Coronary artery (tissue), 2 donors: ENCODE results near the gene LRRC75A.

ENCODE experiments used
- DNase-seq: peaks from one replicate; pipeline ENCODE4 v3.0.0-alpha.2; 2017; ENCODE audit warnings: low spot score
- H3K27ac ChIP-seq, 2 donors: fragments of 200-600 bp; sonication (generic); one replicate each; pipeline ENCODE4 v1.5.1; 2016 to 2019
- H3K4me3 ChIP-seq: fragments of 200-600 bp; sonication (generic); 2 replicates; pipeline ENCODE4 v1.5.1; 2016; ENCODE audit warnings: mild to moderate bottlenecking, moderate library complexity
- TF ChIP-seq, protein P1 (sequence below): fragments of 200-600 bp; sonication (generic); IDR thresholded peaks from one replicate; pipeline ENCODE4 v1.5.1; 2019; ENCODE audit warnings: antibody characterized with exemption

Gene LRRC75A

DNA sequence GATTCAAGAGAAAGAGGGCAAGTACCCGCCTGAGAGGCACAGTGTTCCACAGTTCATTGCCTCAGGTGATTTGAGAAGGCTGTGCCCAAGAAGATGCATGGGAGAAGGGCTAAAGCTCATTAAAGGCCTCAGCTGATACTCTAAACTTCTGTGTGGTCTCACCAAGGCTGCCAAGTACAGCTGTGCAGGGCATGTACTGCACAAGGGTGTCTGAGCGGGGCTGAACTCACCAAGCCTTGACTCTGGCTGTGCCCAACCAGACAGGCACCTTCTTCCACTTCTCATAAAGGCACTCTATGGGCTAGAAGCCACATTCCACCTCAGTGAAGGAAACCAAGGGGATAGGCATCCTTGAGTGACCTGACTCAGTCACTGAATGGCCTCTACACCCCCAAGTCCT is 12.7 kb downstream of the LRRC75A start:
- no peak for DNase-seq
- Histone ChIP-seq H3K27ac (peak overlapping the region in 1 of 2 donors; percentile 56), H3K4me3 (no peak overlapping the region)
- TF ChIP-seq, protein P1, sequence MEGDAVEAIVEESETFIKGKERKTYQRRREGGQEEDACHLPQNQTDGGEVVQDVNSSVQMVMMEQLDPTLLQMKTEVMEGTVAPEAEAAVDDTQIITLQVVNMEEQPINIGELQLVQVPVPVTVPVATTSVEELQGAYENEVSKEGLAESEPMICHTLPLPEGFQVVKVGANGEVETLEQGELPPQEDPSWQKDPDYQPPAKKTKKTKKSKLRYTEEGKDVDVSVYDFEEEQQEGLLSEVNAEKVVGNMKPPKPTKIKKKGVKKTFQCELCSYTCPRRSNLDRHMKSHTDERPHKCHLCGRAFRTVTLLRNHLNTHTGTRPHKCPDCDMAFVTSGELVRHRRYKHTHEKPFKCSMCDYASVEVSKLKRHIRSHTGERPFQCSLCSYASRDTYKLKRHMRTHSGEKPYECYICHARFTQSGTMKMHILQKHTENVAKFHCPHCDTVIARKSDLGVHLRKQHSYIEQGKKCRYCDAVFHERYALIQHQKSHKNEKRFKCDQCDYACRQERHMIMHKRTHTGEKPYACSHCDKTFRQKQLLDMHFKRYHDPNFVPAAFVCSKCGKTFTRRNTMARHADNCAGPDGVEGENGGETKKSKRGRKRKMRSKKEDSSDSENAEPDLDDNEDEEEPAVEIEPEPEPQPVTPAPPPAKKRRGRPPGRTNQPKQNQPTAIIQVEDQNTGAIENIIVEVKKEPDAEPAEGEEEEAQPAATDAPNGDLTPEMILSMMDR = no peak

DNA sequence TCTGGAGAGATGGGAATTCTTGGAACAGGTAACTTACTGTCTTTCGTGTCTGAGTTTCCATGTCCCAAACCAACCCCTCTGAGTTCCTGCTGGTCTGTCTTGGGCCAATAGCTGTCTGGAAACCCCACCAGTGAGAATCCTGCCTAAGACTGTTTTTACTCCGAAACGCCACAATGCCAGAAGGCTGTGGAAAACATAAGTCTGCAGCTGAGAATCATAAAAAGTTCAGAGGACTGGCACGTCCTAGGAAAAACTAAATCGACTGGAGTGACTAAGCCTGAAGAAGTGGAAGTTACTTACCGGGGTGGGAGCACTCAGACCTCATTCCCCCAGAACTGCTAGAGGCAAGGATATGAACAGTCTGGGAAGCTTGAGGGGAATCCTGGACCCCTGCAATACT is 13.3 kb downstream of the LRRC75A start:
- TF ChIP-seq, protein P1 = no peak
- H3K27ac ChIP-seq = peak overlapping the region in 1 of 2 donors; percentile 56

DNA sequence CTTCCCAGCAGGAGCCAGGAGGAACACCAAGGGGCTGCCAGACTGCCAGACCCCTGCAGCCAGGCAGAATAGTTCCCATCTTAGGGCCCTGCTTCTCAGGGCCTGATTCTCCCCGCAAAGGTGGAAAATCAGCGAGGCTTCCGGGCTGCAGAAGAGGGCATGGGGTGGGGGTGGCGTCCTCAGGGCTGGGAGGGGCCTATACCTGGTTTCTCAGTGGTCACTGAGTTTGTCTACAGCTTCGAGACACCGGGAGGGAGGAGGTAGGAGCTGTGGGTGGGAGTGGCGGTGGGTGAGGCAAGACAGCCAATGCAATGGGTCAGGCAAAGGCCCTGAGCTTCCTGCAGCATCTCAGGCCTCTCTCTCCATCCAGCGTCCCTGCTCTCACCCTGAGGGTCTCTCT is 14.3 kb downstream of the LRRC75A start:
- TF ChIP-seq, protein P1 = no peak
- H3K27ac ChIP-seq = peak overlapping the region; percentile 17 to 86
- no peak for DNase-seq

More for the DNA sequence above, 13.3 kb downstream of the LRRC75A start:
- no peak for DNase-seq
- H3K4me3 ChIP-seq = no peak overlapping the region

DNA sequence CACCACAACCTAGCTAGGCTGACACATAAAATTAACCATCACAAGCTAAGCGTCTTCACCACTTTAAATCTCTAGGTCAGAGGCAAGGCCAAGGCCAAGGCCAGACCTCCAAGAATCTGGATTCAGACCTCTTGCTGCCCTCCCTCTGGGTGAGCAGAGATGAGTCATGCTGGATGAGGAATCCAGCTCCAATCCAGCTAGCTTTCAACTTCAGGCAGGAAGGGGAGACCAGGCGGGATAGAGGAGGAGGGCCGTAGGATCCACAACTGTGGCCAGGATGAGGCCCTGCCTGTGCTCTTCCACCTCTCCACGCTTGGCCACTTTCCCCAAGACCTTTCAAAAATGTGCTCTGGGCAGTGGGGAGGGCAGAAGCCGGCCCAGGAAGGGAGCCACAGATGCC is 14.7 kb downstream of the LRRC75A start:
- TF ChIP-seq, protein P1 = no peak
- DNase-seq = no peak
- Histone ChIP-seq H3K4me3 (peak overlapping the region; percentile 25), H3K27ac (peak overlapping the region; percentile 17 to 86)

More for the DNA sequence above, 14.3 kb downstream of the LRRC75A start:
- H3K4me3 ChIP-seq = peak overlapping the region; percentile 25

DNA sequence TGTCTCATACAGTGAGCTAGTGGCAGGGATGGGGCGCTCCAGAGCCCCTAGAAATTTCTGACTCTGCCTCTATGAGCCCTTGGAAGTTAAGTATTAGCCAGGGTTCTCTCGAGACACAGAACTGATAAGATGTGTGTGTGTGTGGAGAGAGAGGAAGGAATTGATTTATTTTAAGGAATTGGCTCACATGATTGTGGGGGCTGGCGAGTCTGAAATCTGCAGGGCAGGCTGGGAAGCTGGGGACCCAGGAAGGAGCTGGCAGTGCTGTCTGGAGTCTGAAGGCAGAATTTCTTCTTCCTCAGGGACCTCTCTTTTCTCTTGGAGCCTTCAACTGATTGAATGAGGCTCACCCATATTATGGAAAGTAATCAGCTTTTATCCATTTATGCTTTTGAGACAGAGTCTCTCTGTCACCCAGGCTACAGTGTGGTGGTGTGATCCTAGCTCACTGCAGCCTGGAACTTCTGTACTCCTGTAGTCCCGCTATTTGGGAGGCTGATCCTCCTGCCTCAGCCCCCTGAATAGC is 16.8 kb downstream of the LRRC75A start:
- no peak overlapping the region for H3K4me3 ChIP-seq
- TF ChIP-seq, protein P1 = no peak
- H3K27ac ChIP-seq = no peak overlapping the region
- no peak for DNase-seq

DNA sequence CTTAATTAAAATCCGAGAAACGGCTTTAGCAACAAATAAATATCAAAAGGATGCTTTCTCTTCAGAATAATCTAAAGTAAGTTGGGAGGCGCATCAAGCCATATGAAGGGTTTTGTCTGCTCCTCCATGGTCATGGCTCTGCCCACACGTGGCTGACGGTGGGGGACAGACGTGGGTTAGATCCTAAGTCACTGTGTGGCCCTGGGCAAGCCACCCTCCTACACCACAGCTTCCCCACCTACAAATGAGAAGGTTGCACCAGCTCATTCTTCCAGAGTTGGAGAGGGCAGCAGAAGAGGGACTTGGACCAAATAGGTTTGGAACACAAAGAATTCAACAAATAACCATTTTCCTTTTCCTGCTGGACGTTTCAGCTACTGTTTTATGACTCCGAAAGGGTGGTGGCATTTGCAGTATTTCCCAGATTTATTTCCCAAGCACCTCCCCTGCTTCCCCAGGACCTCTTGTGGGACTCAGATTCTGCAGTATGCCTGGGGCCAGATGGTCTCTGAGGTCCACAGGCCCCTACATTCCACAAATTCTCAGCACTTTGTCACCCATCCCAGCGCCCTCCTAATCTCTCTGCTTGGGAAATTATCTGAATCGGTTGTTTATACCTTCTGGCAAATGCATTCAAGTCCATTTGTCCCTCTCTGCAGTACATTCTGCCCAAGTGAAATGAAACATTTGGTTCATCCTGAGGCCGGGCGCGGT is 17.8 kb downstream of the LRRC75A start:
- DNase-seq = no peak
- no peak overlapping the region for H3K27ac ChIP-seq
- no peak overlapping the region for H3K4me3 ChIP-seq
- TF ChIP-seq, protein P1 = no peak
